Smooth muscle cell (in vitro differentiated cells): ENCODE results near the gene BBX. TPM values are rescaled to one million over a fixed set of nuclear protein-coding genes. Genes with fewer than 3 reads are reported as not detected.
A peak's percentile ranks its signal among the peaks of the same experiment; 100 is the strongest.

ENCODE experiments used
- DNase-seq: peaks from one replicate; lab custom pipeline; 2025; ENCODE audit not compliant: unreplicated experiment; lab: John Stamatoyannopoulos, UW
- H2AFZ ChIP-seq: fragments of 200-600 bp; sonication (generic); 2 replicates; pipeline ENCODE4 v1.6.0; 2016; ENCODE audit warnings: antibody characterized with exemption, low read depth, mild to moderate bottlenecking
- H3F3A ChIP-seq: fragments of 200-600 bp; sonication (generic); 2 replicates; pipeline ENCODE4 v1.6.0; 2017; ENCODE audit warnings: antibody characterized with exemption, low read depth
- H3K27ac ChIP-seq: fragments of 200-600 bp; sonication (generic); 2 replicates; pipeline ENCODE4 v1.5.1; 2016; ENCODE audit warnings: low read depth, mild to moderate bottlenecking
- H3K27me3 ChIP-seq: fragments of 200-600 bp; sonication (generic); 2 replicates; pipeline ENCODE4 v1.6.1; 2016; ENCODE audit warnings: low read depth, mild to moderate bottlenecking
- H3K36me3 ChIP-seq: fragments of 200-600 bp; sonication (generic); 2 replicates; pipeline ENCODE4 v1.5.1; 2016; ENCODE audit warnings: low read depth
- H3K4me1 ChIP-seq: fragments of 200-600 bp; sonication (generic); 2 replicates; pipeline ENCODE4 v1.5.1; 2016; ENCODE audit warnings: low read depth
- H3K4me2 ChIP-seq: fragments of 200-600 bp; sonication (generic); 2 replicates; pipeline ENCODE4 v1.6.0; 2016; ENCODE audit warnings: mild to moderate bottlenecking
- H3K4me3 ChIP-seq: fragments of 200-600 bp; sonication (generic); 2 replicates; pipeline ENCODE4 v1.5.1; 2016; ENCODE audit warnings: mild to moderate bottlenecking
- H3K79me2 ChIP-seq: fragments of 200-600 bp; sonication (generic); 2 replicates; pipeline ENCODE4 v1.6.0; 2016; ENCODE audit warnings: low read depth, mild to moderate bottlenecking
- H3K9ac ChIP-seq: fragments of 200-600 bp; sonication (generic); 2 replicates; pipeline ENCODE4 v1.6.0; 2016; ENCODE audit warnings: low read depth
- H3K9me3 ChIP-seq: fragments of 200-600 bp; sonication (generic); replicated peaks from 2 replicates; pipeline ENCODE4 v1.5.1; 2016; ENCODE audit warnings: low read depth
- H4K20me1 ChIP-seq: fragments of 200-600 bp; sonication (generic); 2 replicates; pipeline ENCODE4 v1.6.0; 2016; ENCODE audit warnings: low read depth
- WGBS: methylation state at CpG from one replicate; pipeline ENCODE4 v1.1.7; 2016; ENCODE audit warnings: low lambda C conversion rate; 5-methylcytosine and 5-hydroxymethylcytosine counted together
- polyA plus RNA-seq: library from polyadenylated mRNA; unstranded; fragments of >200 nt; fragmentation: Nextera tagmentation; extraction: Ambion mirVana; gene quantifications from 2 replicates; pipeline ENCODE4 v1.2.1, GENCODE V29; 2016
- total RNA-seq: library from RNA; depleted of rRNA; stranded (reverse); fragments of >200 nt; gene quantifications from 2 replicates; pipeline ENCODE4 v1.2.3, GENCODE V29; 2014
- TF ChIP-seq, protein P1 (sequence below): fragments of 200-600 bp; sonication (generic); IDR thresholded peaks from 2 replicates; pipeline ENCODE4 v1.5.1; 2017; ENCODE audit warnings: borderline replicate concordance, mild to moderate bottlenecking, antibody characterized with exemption; ENCODE audit not compliant: insufficient read depth, poor library complexity, severe bottlenecking

Gene BBX
- total and polyA plus RNA-seq, 2 experiments from 2014 or later = 58.9 to 66.4 TPM

DNA sequence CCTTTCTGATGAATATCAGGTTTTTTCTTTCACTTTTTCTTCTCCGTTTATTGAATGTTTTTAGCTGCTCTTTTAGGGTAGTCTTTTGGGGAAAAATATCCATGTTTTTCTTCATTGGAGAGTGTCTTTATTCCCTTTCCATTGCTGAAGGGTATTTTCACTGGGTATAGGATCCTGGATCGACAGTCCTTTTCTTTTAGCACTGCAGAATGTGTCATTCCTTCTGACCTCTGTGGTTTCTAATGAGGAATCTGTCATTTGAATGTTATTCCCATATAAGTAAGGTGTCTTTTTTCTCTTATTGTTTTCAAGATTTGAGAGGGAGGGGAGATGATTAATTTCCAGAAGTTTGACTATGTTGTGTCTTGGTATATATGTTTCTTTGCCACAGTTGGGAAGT, 96.8 kb downstream of the BBX start:
- DNase-seq = no peak
- H3F3A ChIP-seq = no peaks in the 10 kb centered on the region
- H3K9ac ChIP-seq = no peak overlapping the region
- H2AFZ ChIP-seq = no peak overlapping the region
- H3K27me3 ChIP-seq = no peaks in the 10 kb centered on the region
- H3K4me2 ChIP-seq = peak overlapping the region; percentile 36
- WGBS = 61% methylated on average over 2 of the region's 2 CpGs
- H3K79me2 ChIP-seq = peaks cover 68% of the 10 kb centered on the region
- H3K4me1 ChIP-seq = peaks cover 19% of the 10 kb centered on the region
- H4K20me1 ChIP-seq = peaks cover 98% of the 10 kb centered on the region
- H3K27ac ChIP-seq = no peak overlapping the region
- no peaks in the 10 kb centered on the region for H3K9me3 ChIP-seq
- H3K36me3 ChIP-seq = no peaks in the 10 kb centered on the region
- TF ChIP-seq, protein P1, sequence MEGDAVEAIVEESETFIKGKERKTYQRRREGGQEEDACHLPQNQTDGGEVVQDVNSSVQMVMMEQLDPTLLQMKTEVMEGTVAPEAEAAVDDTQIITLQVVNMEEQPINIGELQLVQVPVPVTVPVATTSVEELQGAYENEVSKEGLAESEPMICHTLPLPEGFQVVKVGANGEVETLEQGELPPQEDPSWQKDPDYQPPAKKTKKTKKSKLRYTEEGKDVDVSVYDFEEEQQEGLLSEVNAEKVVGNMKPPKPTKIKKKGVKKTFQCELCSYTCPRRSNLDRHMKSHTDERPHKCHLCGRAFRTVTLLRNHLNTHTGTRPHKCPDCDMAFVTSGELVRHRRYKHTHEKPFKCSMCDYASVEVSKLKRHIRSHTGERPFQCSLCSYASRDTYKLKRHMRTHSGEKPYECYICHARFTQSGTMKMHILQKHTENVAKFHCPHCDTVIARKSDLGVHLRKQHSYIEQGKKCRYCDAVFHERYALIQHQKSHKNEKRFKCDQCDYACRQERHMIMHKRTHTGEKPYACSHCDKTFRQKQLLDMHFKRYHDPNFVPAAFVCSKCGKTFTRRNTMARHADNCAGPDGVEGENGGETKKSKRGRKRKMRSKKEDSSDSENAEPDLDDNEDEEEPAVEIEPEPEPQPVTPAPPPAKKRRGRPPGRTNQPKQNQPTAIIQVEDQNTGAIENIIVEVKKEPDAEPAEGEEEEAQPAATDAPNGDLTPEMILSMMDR = no peak
- no peak overlapping the region for H3K4me3 ChIP-seq

DNA sequence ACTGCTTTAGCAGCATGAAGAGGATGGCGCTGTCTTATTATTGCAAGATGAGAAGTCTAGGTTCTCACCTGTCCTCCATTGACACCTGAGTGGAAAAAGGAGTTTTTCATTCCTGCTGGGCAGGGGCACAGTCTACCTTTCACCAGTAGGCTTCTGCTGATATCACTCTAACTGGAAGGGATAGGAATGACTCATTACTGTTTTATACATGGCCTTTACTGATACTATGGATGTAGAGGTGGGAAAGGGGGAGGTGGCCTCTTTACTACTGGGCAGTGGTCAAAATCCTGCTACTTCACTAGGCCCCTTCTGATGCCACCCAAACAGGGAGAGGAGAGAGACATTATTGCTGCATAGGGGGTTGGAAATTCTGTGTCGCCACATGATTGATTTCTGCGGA, 97.8 kb downstream of the BBX start:
- H3K4me2 ChIP-seq = no peak overlapping the region
- no peak overlapping the region for H3K4me3 ChIP-seq
- H3K36me3 ChIP-seq = no peaks in the 10 kb centered on the region
- H3K4me1 ChIP-seq = peaks cover 12% of the 10 kb centered on the region
- H3K9me3 ChIP-seq = no peaks in the 10 kb centered on the region
- no peak for DNase-seq
- no peak overlapping the region for H2AFZ ChIP-seq
- H3F3A ChIP-seq = no peaks in the 10 kb centered on the region
- no peaks in the 10 kb centered on the region for H3K27me3 ChIP-seq
- TF ChIP-seq, protein P1 = no peak
- H4K20me1 ChIP-seq = peaks cover 98% of the 10 kb centered on the region
- no peak overlapping the region for H3K9ac ChIP-seq
- no peak overlapping the region for H3K27ac ChIP-seq
- 79% methylated on average over 3 of the region's 3 CpGs for WGBS
- H3K79me2 ChIP-seq = peaks cover 78% of the 10 kb centered on the region

DNA sequence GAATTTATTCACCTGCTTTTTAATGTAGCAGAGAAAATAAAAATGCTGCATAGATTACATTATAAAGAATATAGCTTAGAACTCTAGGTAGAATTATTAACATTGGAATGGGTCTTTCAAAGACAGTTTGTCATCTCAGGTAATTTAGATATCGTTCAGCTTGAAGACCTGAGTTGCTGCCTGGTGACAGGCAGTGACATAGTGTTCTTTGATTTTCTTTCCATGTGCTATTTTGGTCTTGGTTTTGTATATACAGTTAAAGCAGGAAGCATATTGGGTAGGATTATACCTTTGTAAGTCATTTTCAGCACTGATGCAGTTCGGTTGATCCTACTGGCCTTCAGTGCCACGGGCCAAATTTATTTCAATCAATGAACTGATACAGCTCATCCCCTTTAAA, 98.7 kb downstream of the BBX start:
- Histone ChIP-seq H3K27me3 (no peaks in the 10 kb centered on the region), H3K9ac (no peak overlapping the region), H3K36me3 (no peaks in the 10 kb centered on the region), H2AFZ (no peak overlapping the region), H3F3A (no peaks in the 10 kb centered on the region), H4K20me1 (peaks cover 98% of the 10 kb centered on the region), H3K27ac (no peak overlapping the region), H3K4me2 (no peak overlapping the region), H3K4me1 (peaks cover 12% of the 10 kb centered on the region), H3K79me2 (peaks cover 78% of the 10 kb centered on the region), H3K4me3 (no peak overlapping the region), H3K9me3 (no peaks in the 10 kb centered on the region)
- no peak for DNase-seq
- TF ChIP-seq, protein P1 = no peak
- 94% methylated on average over 3 of the region's 3 CpGs for WGBS

DNA sequence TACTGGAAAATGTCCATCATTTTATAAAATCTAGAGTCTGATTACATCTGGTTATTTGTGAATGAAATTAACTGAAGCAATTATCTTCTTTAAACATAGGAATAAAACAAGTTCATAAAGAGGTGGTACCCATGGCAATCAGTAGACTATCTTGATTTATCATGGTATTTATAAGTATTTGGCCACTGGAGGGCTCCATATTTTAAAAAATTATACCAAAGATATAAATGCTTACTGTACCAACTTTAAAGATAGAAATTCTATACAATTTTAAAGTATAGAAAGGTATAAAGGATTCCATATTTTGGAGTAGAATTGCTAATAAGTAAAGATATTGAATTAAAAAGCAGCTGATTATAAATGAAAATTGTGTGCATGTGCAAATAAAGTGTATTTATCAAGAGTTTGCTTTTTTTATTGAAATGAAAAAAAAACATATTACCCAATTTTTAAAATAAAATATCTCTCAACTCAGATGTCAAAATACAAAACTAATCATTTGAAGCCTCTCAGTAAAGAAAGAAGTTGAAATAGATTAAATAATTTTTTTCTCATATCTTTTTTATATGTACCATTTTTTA, 105.3 kb downstream of the BBX start:
- Histone ChIP-seq H3F3A (no peaks in the 10 kb centered on the region), H3K4me2 (no peak overlapping the region), H3K9ac (no peak overlapping the region), H3K79me2 (peaks cover 40% of the 10 kb centered on the region), H3K9me3 (no peaks in the 10 kb centered on the region), H3K4me1 (no peaks in the 10 kb centered on the region), H3K4me3 (no peak overlapping the region), H3K36me3 (no peaks in the 10 kb centered on the region), H2AFZ (no peak overlapping the region), H3K27me3 (no peaks in the 10 kb centered on the region), H4K20me1 (peaks cover 97% of the 10 kb centered on the region), H3K27ac (no peak overlapping the region)
- TF ChIP-seq, protein P1 = peak; percentile 10
- DNase-seq = no peak
